ENCODE measurements around the gene GDA.

DNA sequence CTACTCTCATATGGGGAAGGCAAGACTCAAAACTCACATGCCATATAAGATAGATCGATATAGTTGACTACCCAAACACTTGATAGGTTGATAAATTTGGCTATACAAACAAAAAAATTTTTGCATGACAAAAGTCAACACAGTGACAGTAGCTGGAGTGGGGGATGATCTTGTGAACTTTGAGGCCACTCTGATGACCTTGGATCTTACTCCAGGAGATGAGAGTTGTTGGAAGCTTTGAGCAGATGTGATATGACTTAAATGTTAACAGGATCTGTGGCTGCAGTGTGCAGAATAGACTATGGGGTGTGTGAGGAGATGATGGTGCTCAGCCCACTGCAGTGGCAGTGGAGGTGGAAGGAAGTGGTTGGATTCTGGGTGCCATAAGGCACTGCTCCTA is 114.3 kb downstream of the GDA start:
- TF ChIP-seq, protein P1, sequence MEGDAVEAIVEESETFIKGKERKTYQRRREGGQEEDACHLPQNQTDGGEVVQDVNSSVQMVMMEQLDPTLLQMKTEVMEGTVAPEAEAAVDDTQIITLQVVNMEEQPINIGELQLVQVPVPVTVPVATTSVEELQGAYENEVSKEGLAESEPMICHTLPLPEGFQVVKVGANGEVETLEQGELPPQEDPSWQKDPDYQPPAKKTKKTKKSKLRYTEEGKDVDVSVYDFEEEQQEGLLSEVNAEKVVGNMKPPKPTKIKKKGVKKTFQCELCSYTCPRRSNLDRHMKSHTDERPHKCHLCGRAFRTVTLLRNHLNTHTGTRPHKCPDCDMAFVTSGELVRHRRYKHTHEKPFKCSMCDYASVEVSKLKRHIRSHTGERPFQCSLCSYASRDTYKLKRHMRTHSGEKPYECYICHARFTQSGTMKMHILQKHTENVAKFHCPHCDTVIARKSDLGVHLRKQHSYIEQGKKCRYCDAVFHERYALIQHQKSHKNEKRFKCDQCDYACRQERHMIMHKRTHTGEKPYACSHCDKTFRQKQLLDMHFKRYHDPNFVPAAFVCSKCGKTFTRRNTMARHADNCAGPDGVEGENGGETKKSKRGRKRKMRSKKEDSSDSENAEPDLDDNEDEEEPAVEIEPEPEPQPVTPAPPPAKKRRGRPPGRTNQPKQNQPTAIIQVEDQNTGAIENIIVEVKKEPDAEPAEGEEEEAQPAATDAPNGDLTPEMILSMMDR (IDR thresholded peaks at IDR 0.05) = no peak
- no peak for TF ChIP-seq POLR2A (IDR thresholded peaks at IDR 0.05)
